DOHH2 (cell line): ENCODE data around the gene TTC28.

Experiments used
- H3F3A ChIP-seq: fragments of 200-600 bp; sonication (generic), shearing (Covaris generic); 2 replicates; pipeline ENCODE4 v1.6.0; 2016; ENCODE audit warnings: antibody characterized with exemption, mild to moderate bottlenecking; ENCODE audit not compliant: control insufficient read depth, insufficient read depth
- H3K27ac ChIP-seq: fragments of 200-600 bp; sonication (generic); 2 replicates; pipeline ENCODE4 v1.5.1; 2014; ENCODE audit warnings: low read depth, mild to moderate bottlenecking, low read length, moderate library complexity
- H3K27me3 ChIP-seq: fragments of 200-600 bp; sonication (generic); 2 replicates; pipeline ENCODE4 v1.6.1; 2014; ENCODE audit warnings: mild to moderate bottlenecking, low read length, mixed read lengths; ENCODE audit not compliant: control insufficient read depth
- H3K36me3 ChIP-seq: fragments of 200-600 bp; sonication (generic); 2 replicates; pipeline ENCODE4 v1.6.1; 2014; ENCODE audit warnings: mild to moderate bottlenecking, low read length, moderate library complexity, mixed read lengths; ENCODE audit not compliant: control insufficient read depth
- H3K4me1 ChIP-seq: fragments of 200-600 bp; sonication (generic); 2 replicates; pipeline ENCODE4 v1.6.1; 2014; ENCODE audit warnings: mild to moderate bottlenecking, low read length, mixed read lengths; ENCODE audit not compliant: control insufficient read depth
- H3K4me2 ChIP-seq: fragments of 200-600 bp; sonication (generic); 2 replicates; pipeline ENCODE4 v1.6.0; 2014; ENCODE audit warnings: mild to moderate bottlenecking, low read length, moderate library complexity
- H3K4me3 ChIP-seq: fragments of 200-600 bp; sonication (generic); 2 replicates; pipeline ENCODE4 v1.5.1; 2014; ENCODE audit warnings: mild to moderate bottlenecking, low read length, mixed read lengths
- H3K79me2 ChIP-seq: fragments of 200-600 bp; sonication (generic); 2 replicates; pipeline ENCODE4 v1.6.1; 2014; ENCODE audit warnings: mild to moderate bottlenecking, low read length, mixed read lengths; ENCODE audit not compliant: control insufficient read depth
- H3K9me2 ChIP-seq: fragments of 200-600 bp; sonication (generic); replicated peaks from 2 replicates; pipeline ENCODE4 v1.6.1; 2014; ENCODE audit warnings: mild to moderate bottlenecking, low read length, mixed read lengths; ENCODE audit not compliant: control insufficient read depth
- H3K9me3 ChIP-seq: fragments of 200-600 bp; sonication (generic); 2 replicates; pipeline ENCODE4 v1.6.1; 2014; ENCODE audit warnings: antibody characterized with exemption, low read length, mixed read lengths; ENCODE audit not compliant: control insufficient read depth, insufficient read depth
- H4K20me1 ChIP-seq: fragments of 200-600 bp; sonication (generic); 2 replicates; pipeline ENCODE4 v1.6.0; 2014; ENCODE audit warnings: low read depth, mild to moderate bottlenecking, antibody characterized with exemption, low read length, moderate library complexity; ENCODE audit not compliant: control insufficient read depth, insufficient read depth
- CTCF ChIP-seq: fragments of 200-600 bp; sonication (generic); IDR thresholded peaks from one replicate; pipeline ENCODE4 v1.5.1; 2014; ENCODE audit warnings: antibody characterized with exemption, mild to moderate bottlenecking, low read depth, low read length; ENCODE audit not compliant: poor library complexity, severe bottlenecking
- EZH2phosphoT487 ChIP-seq: fragments of 200-600 bp; sonication (generic); IDR thresholded peaks from 2 replicates; pipeline ENCODE4 v1.6.1; 2017; ENCODE audit warnings: borderline replicate concordance, mild to moderate bottlenecking, antibody characterized with exemption, low read length, moderate library complexity, mixed read lengths

TTC28 gene

GRCh38 chr22:28398355-28398754 is 281.3 kb downstream of the TTC28 start:
- H3K79me2 ChIP-seq, result no peaks in the 10 kb centered on the region
- no peaks in the 10 kb centered on the region for H3K4me1 ChIP-seq
- 0 out of 2 replicates have a peak, but pooled peaks cover 2% of the 10 kb centered on the region for H3K27me3 ChIP-seq
- H3K9me3 ChIP-seq, result no peaks in the 10 kb centered on the region
- H3K27ac ChIP-seq, result no peak overlapping the region
- no peak overlapping the region for H3K4me3 ChIP-seq
- H3F3A ChIP-seq, result no peaks in the 10 kb centered on the region
- H3K9me2 ChIP-seq, result no peaks in the 10 kb centered on the region
- no peak overlapping the region for H3K4me2 ChIP-seq
- TF ChIP-seq CTCF (no peak), EZH2phosphoT487 (no peak)
- no peaks in the 10 kb centered on the region for H4K20me1 ChIP-seq
- H3K36me3 ChIP-seq, result no peaks in the 10 kb centered on the region

GRCh38 chr22:28397306-28397705 is 282.3 kb downstream of the TTC28 start:
- Histone ChIP-seq H3K27me3 (0 out of 2 replicates have a peak, but pooled peaks cover 2% of the 10 kb centered on the region), H3K9me2 (no peaks in the 10 kb centered on the region), H3K36me3 (no peaks in the 10 kb centered on the region), H3K79me2 (no peaks in the 10 kb centered on the region), H3K27ac (no peak overlapping the region), H3K9me3 (no peaks in the 10 kb centered on the region), H3K4me3 (no peak overlapping the region), H3K4me2 (no peak overlapping the region), H3K4me1 (no peaks in the 10 kb centered on the region), H3F3A (no peaks in the 10 kb centered on the region), H4K20me1 (no peaks in the 10 kb centered on the region)
- TF ChIP-seq EZH2phosphoT487, result no peak

GRCh38 chr22:28395920-28396753 is 283.5 kb downstream of the TTC28 start:
- H3K9me2 ChIP-seq, result no peaks in the 10 kb centered on the region
- no peaks in the 10 kb centered on the region for H3K4me1 ChIP-seq
- TF ChIP-seq EZH2phosphoT487 (no peak), CTCF (no peak)
- no peak overlapping the region for H3K27ac ChIP-seq
- no peaks in the 10 kb centered on the region for H3K79me2 ChIP-seq
- H3K36me3 ChIP-seq, result no peaks in the 10 kb centered on the region
- H3K4me2 ChIP-seq, result no peak overlapping the region
- no peaks in the 10 kb centered on the region for H3K9me3 ChIP-seq
- no peaks in the 10 kb centered on the region for H3F3A ChIP-seq
- no peaks in the 10 kb centered on the region for H3K27me3 ChIP-seq
- no peaks in the 10 kb centered on the region for H4K20me1 ChIP-seq
- H3K4me3 ChIP-seq, result no peak overlapping the region

- Histone ChIP-seq H3K4me2 (no peak overlapping the region), H3K9me3 (no peaks in the 10 kb centered on the region), H3K4me3 (no peak overlapping the region), H4K20me1 (no peaks in the 10 kb centered on the region), H3K79me2 (no peaks in the 10 kb centered on the region), H3K9me2 (no peaks in the 10 kb centered on the region), H3K36me3 (no peaks in the 10 kb centered on the region), H3F3A (no peaks in the 10 kb centered on the region), H3K27me3 (no peaks in the 10 kb centered on the region), H3K27ac (no peak overlapping the region), H3K4me1 (no peaks in the 10 kb centered on the region)
- TF ChIP-seq CTCF (no peak), EZH2phosphoT487 (no peak)
Measured at GRCh38 chr22:28395520-28395919, 284.1 kb downstream of the TTC28 start.
